COLO668 (cell line): Measurements from ENCODE around the gene PCNX2.
A peak's percentile ranks its signal among the peaks of the same experiment; 100 is the strongest.
"Not testable (repeated sequence)": the region's sequence is repeated elsewhere in the genome, so short reads cannot be mapped to it uniquely, and the experiment has no call there.

Experiments
- DNase-seq: peaks from one replicate; lab custom pipeline; 2025; ENCODE audit not compliant: unreplicated experiment; lab: John Stamatoyannopoulos, UW

Gene PCNX2

GRCh38 chr1:233172201-233172600 is 123.3 kb downstream of the PCNX2 start:
- DNase-seq, result no peak

GRCh38 chr1:233170741-233171140 is 124.8 kb downstream of the PCNX2 start:
- no peak for DNase-seq

- no peak for DNase-seq
Observed at GRCh38 chr1:233168384-233168783, 127.1 kb downstream of the PCNX2 start.

GRCh38 chr1:233166896-233167295 is 128.6 kb downstream of the PCNX2 start:
- DNase-seq, result no peak

- DNase-seq, result no peak
Observed at GRCh38 chr1:233163696-233164095, 131.8 kb downstream of the PCNX2 start.

- DNase-seq, result no peak
Observed at GRCh38 chr1:233158322-233158721, 137.2 kb downstream of the PCNX2 start.

- no peak for DNase-seq
Observed at GRCh38 chr1:233157245-233157644, 138.3 kb downstream of the PCNX2 start.

- DNase-seq, result no peak
Observed at GRCh38 chr1:233151861-233152260, 143.7 kb downstream of the PCNX2 start.

- no peak for DNase-seq
Observed at GRCh38 chr1:233144434-233144833, 151.1 kb downstream of the PCNX2 start.

- DNase-seq, result no peak
Observed at GRCh38 chr1:233143241-233143640, 152.3 kb downstream of the PCNX2 start.

- no peak for DNase-seq
Observed at GRCh38 chr1:233140974-233141373, 154.6 kb downstream of the PCNX2 start.

- no peak for DNase-seq
Observed at GRCh38 chr1:233140499-233140898, 155.0 kb downstream of the PCNX2 start.

GRCh38 chr1:233138788-233139585 is 156.5 kb downstream of the PCNX2 start:
- DNase-seq, result no peak

- no peak for DNase-seq
Observed at GRCh38 chr1:233135833-233136232, 159.7 kb downstream of the PCNX2 start.

- DNase-seq, result no peak
Observed at GRCh38 chr1:233132445-233132844, 163.1 kb downstream of the PCNX2 start.

- not testable (repeated sequence) for DNase-seq
Observed at GRCh38 chr1:233129031-233129430, 166.5 kb downstream of the PCNX2 start.

- no peak for DNase-seq
Observed at GRCh38 chr1:233127157-233127556, 168.4 kb downstream of the PCNX2 start.

GRCh38 chr1:233122779-233123178 is 172.7 kb downstream of the PCNX2 start:
- no peak for DNase-seq

GRCh38 chr1:233121947-233122559 is 173.5 kb downstream of the PCNX2 start:
- no peak for DNase-seq

- no peak for DNase-seq
Observed at GRCh38 chr1:233114860-233115259, 180.7 kb downstream of the PCNX2 start.

GRCh38 chr1:233114159-233114558 is 181.4 kb downstream of the PCNX2 start:
- DNase-seq, result no peak

GRCh38 chr1:233113009-233113879 is 182.3 kb downstream of the PCNX2 start:
- peak; percentile 83 for DNase-seq
